Parathyroid adenoma (tissue), 2 donors: ENCODE measurements around the gene LUZP2.

Source experiments
- H2AFZ ChIP-seq: fragments of 300-600 bp; sonication (generic); one replicate; pipeline ENCODE4 v1.7.0; 2017; ENCODE audit warnings: antibody characterized with exemption, mild to moderate bottlenecking
- H3K27ac ChIP-seq: fragments of 300-600 bp; sonication (generic); one replicate; pipeline ENCODE4 v1.7.0; 2017
- H3K27me3 ChIP-seq: fragments of 300-600 bp; sonication (generic); one replicate; pipeline ENCODE4 v1.7.0; 2017; ENCODE audit warnings: low read length; ENCODE audit not compliant: control insufficient read depth, insufficient read depth
- H3K36me3 ChIP-seq: fragments of 300-600 bp; sonication (generic); one replicate; pipeline ENCODE4 v1.7.0; 2017; ENCODE audit warnings: low read length; ENCODE audit not compliant: control insufficient read depth, insufficient read depth
- H3K4me1 ChIP-seq: fragments of 300-600 bp; sonication (generic); one replicate; pipeline ENCODE4 v1.7.0; 2017; ENCODE audit warnings: control low read depth
- H3K4me2 ChIP-seq: fragments of 300-600 bp; sonication (generic); one replicate; pipeline ENCODE4 v1.7.0; 2017; ENCODE audit warnings: low read length
- H3K4me3 ChIP-seq: fragments of 300-600 bp; sonication (generic); one replicate; pipeline ENCODE4 v1.7.0; 2017; ENCODE audit warnings: low read depth, low read length
- H3K79me2 ChIP-seq: fragments of 300-600 bp; sonication (generic); one replicate; pipeline ENCODE4 v1.7.0; 2017; ENCODE audit warnings: control low read depth
- H3K9ac ChIP-seq: fragments of 300-600 bp; sonication (generic); one replicate; pipeline ENCODE4 v1.7.0; 2017; ENCODE audit warnings: mild to moderate bottlenecking
- H3K9me3 ChIP-seq: fragments of 300-600 bp; sonication (generic); one replicate; pipeline ENCODE4 v1.7.0; 2017; ENCODE audit warnings: low read length; ENCODE audit not compliant: control insufficient read depth
- TF ChIP-seq, protein P1 (sequence below): fragments of 300-600 bp; sonication (generic); IDR thresholded peaks from one replicate; pipeline ENCODE4 v1.7.0; 2017; ENCODE audit warnings: antibody characterized with exemption, mild to moderate bottlenecking
- donor health status: primary hyperparathyroidism.

LUZP2 gene

DNA sequence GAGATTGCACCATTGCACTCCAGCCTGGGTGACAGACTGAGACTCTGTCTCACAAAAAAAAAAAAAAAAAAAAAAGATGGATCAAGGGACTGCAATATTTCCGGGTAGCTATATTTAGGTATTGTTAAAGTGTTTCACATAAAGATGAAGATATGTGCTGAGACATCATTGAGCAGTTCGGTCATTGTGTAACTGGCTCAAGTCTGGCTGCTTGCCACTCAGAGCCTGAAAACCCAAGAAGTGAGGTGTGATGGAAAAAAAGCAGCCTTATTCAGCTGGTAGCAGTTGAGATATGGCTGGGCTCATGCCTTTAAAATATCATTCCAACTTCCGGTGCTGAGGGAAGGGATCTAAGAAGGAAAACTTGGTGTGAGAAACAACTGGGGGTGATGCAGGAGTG, 46.9 kb downstream of the LUZP2 start:
- no peaks in the 10 kb centered on the region for H3K27me3 ChIP-seq
- TF ChIP-seq, protein P1, sequence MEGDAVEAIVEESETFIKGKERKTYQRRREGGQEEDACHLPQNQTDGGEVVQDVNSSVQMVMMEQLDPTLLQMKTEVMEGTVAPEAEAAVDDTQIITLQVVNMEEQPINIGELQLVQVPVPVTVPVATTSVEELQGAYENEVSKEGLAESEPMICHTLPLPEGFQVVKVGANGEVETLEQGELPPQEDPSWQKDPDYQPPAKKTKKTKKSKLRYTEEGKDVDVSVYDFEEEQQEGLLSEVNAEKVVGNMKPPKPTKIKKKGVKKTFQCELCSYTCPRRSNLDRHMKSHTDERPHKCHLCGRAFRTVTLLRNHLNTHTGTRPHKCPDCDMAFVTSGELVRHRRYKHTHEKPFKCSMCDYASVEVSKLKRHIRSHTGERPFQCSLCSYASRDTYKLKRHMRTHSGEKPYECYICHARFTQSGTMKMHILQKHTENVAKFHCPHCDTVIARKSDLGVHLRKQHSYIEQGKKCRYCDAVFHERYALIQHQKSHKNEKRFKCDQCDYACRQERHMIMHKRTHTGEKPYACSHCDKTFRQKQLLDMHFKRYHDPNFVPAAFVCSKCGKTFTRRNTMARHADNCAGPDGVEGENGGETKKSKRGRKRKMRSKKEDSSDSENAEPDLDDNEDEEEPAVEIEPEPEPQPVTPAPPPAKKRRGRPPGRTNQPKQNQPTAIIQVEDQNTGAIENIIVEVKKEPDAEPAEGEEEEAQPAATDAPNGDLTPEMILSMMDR, result no peak
- no peak overlapping the region for H3K4me3 ChIP-seq
- H3K9me3 ChIP-seq, result no peaks in the 10 kb centered on the region
- no peak overlapping the region for H3K9ac ChIP-seq
- no peaks in the 10 kb centered on the region for H3K4me1 ChIP-seq
- no peak overlapping the region for H3K27ac ChIP-seq
- no peak overlapping the region for H2AFZ ChIP-seq
- H3K36me3 ChIP-seq, result no peaks in the 10 kb centered on the region
- no peak overlapping the region for H3K4me2 ChIP-seq
- H3K79me2 ChIP-seq, result no peaks in the 10 kb centered on the region

DNA sequence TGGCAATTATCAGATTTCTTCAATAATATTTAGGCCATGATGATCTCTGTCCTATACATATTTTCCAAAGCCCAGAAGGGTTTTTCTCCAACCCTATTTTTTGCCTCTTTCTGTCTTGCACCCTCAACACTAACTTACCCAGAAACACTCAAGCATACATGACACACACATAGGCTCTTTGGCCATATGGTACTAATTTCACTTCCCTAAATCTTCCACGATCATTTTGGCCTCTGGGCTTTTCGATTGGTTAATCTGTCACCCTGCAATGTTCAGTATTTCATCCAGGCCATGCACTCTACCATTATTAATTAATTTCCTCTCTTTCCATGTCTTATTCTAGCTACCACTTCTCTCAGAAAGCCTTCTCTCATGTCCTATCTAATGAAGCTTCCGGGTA, 59.8 kb downstream of the LUZP2 start:
- Histone ChIP-seq H3K9ac (no peak overlapping the region), H2AFZ (no peak overlapping the region), H3K79me2 (no peaks in the 10 kb centered on the region), H3K4me3 (no peak overlapping the region), H3K4me1 (no peaks in the 10 kb centered on the region), H3K9me3 (no peaks in the 10 kb centered on the region), H3K27ac (no peak overlapping the region), H3K4me2 (no peak overlapping the region), H3K27me3 (no peaks in the 10 kb centered on the region), H3K36me3 (no peaks in the 10 kb centered on the region)
- TF ChIP-seq, protein P1, result no peak

DNA sequence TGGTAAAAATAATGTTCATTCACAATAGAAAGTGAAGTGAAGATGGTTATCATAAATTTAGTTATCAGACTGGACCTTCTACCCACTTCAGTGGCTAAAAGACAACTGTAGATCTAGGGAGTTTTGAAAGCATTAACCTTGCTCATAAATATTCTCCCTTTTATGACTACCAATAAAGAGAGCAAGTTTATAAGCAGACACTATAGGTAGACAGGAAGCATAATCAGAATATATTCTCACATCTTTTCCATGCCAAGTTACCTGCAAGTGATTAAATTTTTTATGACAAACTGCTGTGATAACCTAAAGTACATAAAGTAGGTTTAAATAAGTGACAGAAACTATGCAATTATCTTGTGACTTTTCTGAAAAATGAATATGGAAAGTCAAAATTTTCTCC, 62.5 kb downstream of the LUZP2 start:
- TF ChIP-seq, protein P1, result no peak
- Histone ChIP-seq H3K4me3 (no peak overlapping the region), H3K79me2 (no peaks in the 10 kb centered on the region), H3K36me3 (no peaks in the 10 kb centered on the region), H3K27ac (no peak overlapping the region), H3K4me1 (no peaks in the 10 kb centered on the region), H3K4me2 (no peak overlapping the region), H2AFZ (no peak overlapping the region), H3K9me3 (no peaks in the 10 kb centered on the region), H3K27me3 (no peaks in the 10 kb centered on the region), H3K9ac (no peak overlapping the region)

DNA sequence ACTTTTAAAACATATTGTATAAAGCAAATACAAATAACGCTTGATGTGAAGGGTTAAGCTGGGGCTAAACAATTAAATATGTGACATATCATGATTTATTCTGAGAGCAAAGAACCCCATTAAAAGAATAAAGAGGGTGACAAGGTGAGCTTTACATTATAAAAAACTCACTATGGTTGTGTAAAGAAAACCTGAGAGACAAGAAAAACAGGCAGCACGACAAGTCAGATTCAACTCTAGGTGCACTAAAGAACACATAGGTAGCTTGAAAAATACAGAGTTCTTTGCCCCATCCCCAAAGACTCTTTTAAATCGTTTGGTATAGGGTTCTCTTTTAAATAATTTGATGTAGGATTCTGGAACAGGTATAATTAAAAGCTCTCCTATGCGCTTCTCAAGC, 63.5 kb downstream of the LUZP2 start:
- Histone ChIP-seq H3K36me3 (no peaks in the 10 kb centered on the region), H3K27me3 (no peaks in the 10 kb centered on the region), H3K4me2 (no peak overlapping the region)

DNA sequence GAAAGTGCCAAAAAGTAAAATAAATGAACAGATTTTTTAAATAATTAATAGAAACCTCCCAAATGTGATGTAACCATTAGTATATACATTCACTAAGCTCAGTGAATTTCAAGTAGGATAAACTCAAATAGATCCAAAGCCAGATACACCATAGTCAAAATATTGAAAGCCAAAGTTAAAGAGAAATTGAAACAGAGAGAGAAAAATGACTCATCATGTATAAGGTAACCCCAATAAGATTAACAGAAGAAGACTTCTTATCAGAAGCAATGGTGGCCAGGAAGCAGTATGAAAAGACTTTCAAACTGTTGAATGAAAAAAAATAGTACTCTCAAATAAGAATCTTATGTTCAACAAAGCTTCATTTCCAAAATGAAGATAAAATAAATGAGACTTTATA, 70.5 kb downstream of the LUZP2 start:
- no peak overlapping the region for H3K4me2 ChIP-seq
- H3K27ac ChIP-seq, result no peak overlapping the region
- H3K27me3 ChIP-seq, result no peaks in the 10 kb centered on the region
- H3K79me2 ChIP-seq, result no peaks in the 10 kb centered on the region
- H3K9ac ChIP-seq, result no peak overlapping the region
- no peaks in the 10 kb centered on the region for H3K36me3 ChIP-seq
- H3K9me3 ChIP-seq, result no peaks in the 10 kb centered on the region
- H2AFZ ChIP-seq, result no peak overlapping the region
- TF ChIP-seq, protein P1, result no peak
- no peaks in the 10 kb centered on the region for H3K4me1 ChIP-seq
- no peak overlapping the region for H3K4me3 ChIP-seq

More for the DNA sequence above, 63.5 kb downstream of the LUZP2 start:
- Histone ChIP-seq H3K9ac (no peak overlapping the region), H3K79me2 (no peaks in the 10 kb centered on the region), H3K9me3 (no peaks in the 10 kb centered on the region), H3K4me1 (no peaks in the 10 kb centered on the region), H3K4me3 (no peak overlapping the region), H2AFZ (no peak overlapping the region), H3K27ac (no peak overlapping the region)
- TF ChIP-seq, protein P1, result no peak
